Hindlimb muscle (tissue), 1 donor: ENCODE measurements around the gene PPM1M. TPM values are rescaled to one million over a fixed set of nuclear protein-coding genes. Genes with fewer than 3 reads are reported as not detected.

ENCODE experiments used
- DNase-seq: peaks from one replicate; pipeline ENCODE4 v3.0.0-alpha.2; 2013
- polyA plus RNA-seq: library from polyadenylated mRNA; unstranded; fragments of 120-200 nt; gene quantifications from one replicate; pipeline ENCODE4 v1.2.1, GENCODE V29; 2013; ENCODE audit not compliant: insufficient read length

The PPM1M gene
- 15.9 TPM for polyA plus RNA-seq

GRCh38 chr3:52245322-52246263 is at the start of gene PPM1M:
Gene PPM1M, plus strand, starts transcription at chr3:52245759. Its CDS starts 66 bp downstream, at chr3:52245825.
- DNase-seq: peak; percentile 64

GRCh38 chr3:52195823-52196331 is 49.7 kb upstream of the PPM1M start:
- DNase-seq: no peak

GRCh38 chr3:52196977-52197376 is 48.6 kb upstream of the PPM1M start:
- no peak for DNase-seq

GRCh38 chr3:52197499-52197841 is 48.1 kb upstream of the PPM1M start:
- DNase-seq: no peak

GRCh38 chr3:52197842-52198625 is 47.5 kb upstream of the PPM1M start, which contains the start of gene ALAS1:
Gene ALAS1, plus strand, starts transcription at chr3:52198160. Its CDS starts 1,082 bp downstream, at chr3:52199242.
- peak; percentile 97 for DNase-seq

GRCh38 chr3:52198643-52199608 is 46.6 kb upstream of the PPM1M start:
- DNase-seq: no peak

- DNase-seq: no peak
These were observed 44.4 kb upstream of the PPM1M start for GRCh38 chr3:52200981-52201679.

- DNase-seq: no peak
These were observed 43.0 kb upstream of the PPM1M start for GRCh38 chr3:52202384-52203077.

GRCh38 chr3:52203701-52204100 is 41.9 kb upstream of the PPM1M start:
- DNase-seq: no peak

- DNase-seq: no peak
These were observed 41.1 kb upstream of the PPM1M start for GRCh38 chr3:52204337-52205073.

GRCh38 chr3:52205727-52206372 is 39.7 kb upstream of the PPM1M start:
- no peak for DNase-seq

- no peak for DNase-seq
These were observed 37.0 kb upstream of the PPM1M start for GRCh38 chr3:52208556-52208955.

GRCh38 chr3:52210037-52210436 is 35.5 kb upstream of the PPM1M start:
- DNase-seq: no peak

- DNase-seq: no peak
These were observed 35.0 kb upstream of the PPM1M start for GRCh38 chr3:52210550-52211046.

GRCh38 chr3:52211268-52211891 is 34.2 kb upstream of the PPM1M start:
- DNase-seq: no peak

- DNase-seq: no peak
These were observed 32.6 kb upstream of the PPM1M start for GRCh38 chr3:52213005-52213404.

- DNase-seq: no peak
These were observed 31.7 kb upstream of the PPM1M start for GRCh38 chr3:52213901-52214300.

GRCh38 chr3:52215351-52215750 is 30.2 kb upstream of the PPM1M start:
- DNase-seq: no peak
